Uterus (tissue), 2 donors: ENCODE results near the gene TFEB.

Source experiments
- CTCF ChIP-seq, 4 experiments: fragments of 200-600 bp in 2 of 4; fragments of 450-650 bp in 2 of 4; sonication (generic) in 2 of 4; IDR thresholded peaks; one replicate each; pipeline ENCODE4 v1.5.1; 2016 to 2019; ENCODE audit warnings: antibody characterized with exemption in 4 of 4, mild to moderate bottlenecking in 2 of 4, moderate library complexity in 1 of 4
- POLR2A ChIP-seq, 2 donors: fragments of 450-650 bp; IDR thresholded peaks; one replicate each; pipeline ENCODE4 v1.6.1; 2016; ENCODE audit warnings: antibody characterized with exemption in 2 of 2, mild to moderate bottlenecking in 1 of 2, moderate library complexity in 1 of 2

GRCh38 chr6:41695825-41696224 lies 39.6 kb downstream of the TFEB start:
- TF ChIP-seq POLR2A (IDR thresholded peaks at IDR 0.05) (no peak), CTCF (IDR thresholded peaks at IDR 0.05) (no peak)
